GM18907 (cell line): ENCODE results near the gene RAB34.

Experiments
- ATAC-seq: cut with Tn5 transposase; IDR thresholded peaks from one replicate; pipeline ENCODE4 v1.9.1; 2021; ENCODE audit warnings: mild to moderate bottlenecking, moderate library complexity; ENCODE audit not compliant: unreplicated experiment

RAB34 gene

GRCh38 chr17:28717578-28718332 is at the start of gene RAB34:
TSS of gene RAB34 (minus strand) at chr17:28717868. CDS start at chr17:28717266, 602 bp downstream.
- ATAC-seq = no peak

GRCh38 chr17:28765038-28765437 is 47.4 kb upstream of the RAB34 start:
- ATAC-seq = no peak

GRCh38 chr17:28763804-28764266 is 46.2 kb upstream of the RAB34 start:
- peak; percentile 43 for ATAC-seq

GRCh38 chr17:28763137-28763799 is 45.6 kb upstream of the RAB34 start:
- peak; percentile 54 for ATAC-seq

GRCh38 chr17:28760601-28761562 is 43.2 kb upstream of the RAB34 start:
- ATAC-seq = no peak

GRCh38 chr17:28759256-28759865 is 41.7 kb upstream of the RAB34 start:
- no peak for ATAC-seq

GRCh38 chr17:28758411-28759121 is 40.9 kb upstream of the RAB34 start:
- no peak for ATAC-seq

- no peak for ATAC-seq
Measured at GRCh38 chr17:28756049-28756804, 38.6 kb upstream of the RAB34 start.

GRCh38 chr17:28755486-28755885 is 37.8 kb upstream of the RAB34 start:
- ATAC-seq = no peak

GRCh38 chr17:28751600-28752366 is 34.1 kb upstream of the RAB34 start:
- ATAC-seq = no peak

GRCh38 chr17:28750178-28751047 is 32.7 kb upstream of the RAB34 start:
- ATAC-seq = peak; percentile 67

- no peak for ATAC-seq
Measured at GRCh38 chr17:28749516-28750177, 32.0 kb upstream of the RAB34 start.

GRCh38 chr17:28748852-28749515 is 31.3 kb upstream of the RAB34 start:
- ATAC-seq = no peak

- ATAC-seq = no peak
Measured at GRCh38 chr17:28747801-28748750, 30.4 kb upstream of the RAB34 start.

- ATAC-seq = no peak
Measured at GRCh38 chr17:28747051-28747691, 29.5 kb upstream of the RAB34 start.
